Right atrium auricular region (tissue), 2 donors: Measurements from ENCODE around the gene FRMD4A. TPM values are rescaled to one million over a fixed set of nuclear protein-coding genes. Genes with fewer than 3 reads are reported as not detected.
"Not testable (repeated sequence)": the region's sequence is repeated elsewhere in the genome, so short reads cannot be mapped to it uniquely, and the experiment has no call there.

ENCODE experiments used
- DNase-seq: peaks from one replicate; pipeline ENCODE4 v3.0.0-alpha.2; 2019; ENCODE audit warnings: low spot score
- H3K27ac ChIP-seq, 2 donors: fragments of 200-600 bp; sonication (generic); 1 replicate in 1 of 2; 2 replicates in 1 of 2; pipeline ENCODE4 v1.5.1; 2016 to 2019
- H3K27me3 ChIP-seq, 2 donors: fragments of 200-600 bp; sonication (generic); one replicate each; pipeline versions ENCODE4 v1.5.1 to v1.6.0; 2017 to 2019
- H3K36me3 ChIP-seq: fragments of 200-600 bp; sonication (generic); one replicate; pipeline ENCODE4 v1.5.1; 2016
- H3K4me1 ChIP-seq, 2 donors: fragments of 200-600 bp; sonication (generic); one replicate each; pipeline versions ENCODE4 v1.5.1 to v1.6.0; 2017 to 2019
- H3K4me3 ChIP-seq, 2 donors: fragments of 200-600 bp; sonication (generic); 1 replicate in 1 of 2; 2 replicates in 1 of 2; pipeline ENCODE4 v1.5.1; 2017 to 2019; ENCODE audit warnings: mild to moderate bottlenecking in 1 of 2, moderate library complexity in 1 of 2
- H3K9me3 ChIP-seq, 2 donors: fragments of 200-600 bp; sonication (generic); one replicate each; pipeline ENCODE4 v1.5.1; 2019
- total RNA-seq, 2 donors: library from RNA; depleted of rRNA; stranded (reverse); fragments of >200 nt; gene quantifications; one replicate each; pipeline ENCODE4 v1.1.0, GENCODE V29; 2016
- TF ChIP-seq, protein P1 (sequence below), 2 donors: fragments of 200-600 bp; sonication (generic); IDR thresholded peaks; one replicate each; pipeline ENCODE4 v1.5.1; 2019; ENCODE audit warnings: antibody characterized with exemption in 2 of 2

Gene FRMD4A
- total RNA-seq, 2 donors from 2014 or later, result 15.9 to 22.9 TPM

DNA sequence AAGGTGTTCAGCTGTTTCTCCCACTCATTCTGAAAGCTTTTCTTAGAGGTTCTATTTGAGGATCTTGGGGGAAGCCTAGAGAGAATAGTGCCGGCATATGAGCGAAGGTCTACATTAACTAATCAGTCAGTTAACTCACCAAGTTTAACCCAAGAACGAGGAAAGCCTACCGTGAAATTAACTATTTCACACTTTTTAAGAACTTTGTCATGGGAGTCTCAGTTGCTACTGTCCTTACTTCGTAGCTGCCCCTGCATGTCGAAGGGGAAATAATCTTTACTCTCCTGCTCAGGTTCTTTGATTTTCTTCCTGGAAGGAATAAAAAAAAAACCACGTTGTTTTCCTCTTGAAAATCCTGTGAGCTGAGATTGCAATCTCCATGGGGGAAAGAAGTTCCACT lies 115.1 kb downstream of the FRMD4A start:
- Histone ChIP-seq H3K9me3 (no peaks in the 10 kb centered on the region), H3K4me3 (no peak overlapping the region), H3K4me1 (no peaks in the 10 kb centered on the region), H3K27ac (no peak overlapping the region), H3K36me3 (no peaks in the 10 kb centered on the region), H3K27me3 (no peaks in the 10 kb centered on the region)
- TF ChIP-seq, protein P1, sequence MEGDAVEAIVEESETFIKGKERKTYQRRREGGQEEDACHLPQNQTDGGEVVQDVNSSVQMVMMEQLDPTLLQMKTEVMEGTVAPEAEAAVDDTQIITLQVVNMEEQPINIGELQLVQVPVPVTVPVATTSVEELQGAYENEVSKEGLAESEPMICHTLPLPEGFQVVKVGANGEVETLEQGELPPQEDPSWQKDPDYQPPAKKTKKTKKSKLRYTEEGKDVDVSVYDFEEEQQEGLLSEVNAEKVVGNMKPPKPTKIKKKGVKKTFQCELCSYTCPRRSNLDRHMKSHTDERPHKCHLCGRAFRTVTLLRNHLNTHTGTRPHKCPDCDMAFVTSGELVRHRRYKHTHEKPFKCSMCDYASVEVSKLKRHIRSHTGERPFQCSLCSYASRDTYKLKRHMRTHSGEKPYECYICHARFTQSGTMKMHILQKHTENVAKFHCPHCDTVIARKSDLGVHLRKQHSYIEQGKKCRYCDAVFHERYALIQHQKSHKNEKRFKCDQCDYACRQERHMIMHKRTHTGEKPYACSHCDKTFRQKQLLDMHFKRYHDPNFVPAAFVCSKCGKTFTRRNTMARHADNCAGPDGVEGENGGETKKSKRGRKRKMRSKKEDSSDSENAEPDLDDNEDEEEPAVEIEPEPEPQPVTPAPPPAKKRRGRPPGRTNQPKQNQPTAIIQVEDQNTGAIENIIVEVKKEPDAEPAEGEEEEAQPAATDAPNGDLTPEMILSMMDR (IDR thresholded peaks at IDR 0.05), result no peak
- no peak for DNase-seq

DNA sequence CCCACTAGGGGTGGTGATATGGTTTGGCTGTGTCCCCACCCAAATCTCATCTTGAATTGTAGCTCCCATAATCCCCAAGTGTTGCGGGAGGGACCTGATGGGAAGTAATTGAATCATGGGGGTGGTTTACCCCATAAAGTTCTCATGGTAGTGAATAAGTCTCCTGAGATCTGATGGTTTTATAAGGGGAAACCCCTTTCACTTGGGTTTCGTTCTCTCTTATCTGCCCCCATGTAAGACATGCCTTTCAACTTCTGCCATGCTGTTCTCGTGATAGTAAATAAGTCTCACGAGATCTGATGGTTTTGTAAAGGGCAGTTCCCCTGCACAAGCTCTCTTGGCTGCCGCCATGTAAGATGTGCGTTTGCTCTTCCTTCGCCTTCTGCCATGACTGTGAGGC lies 117.0 kb downstream of the FRMD4A start:
- not testable (repeated sequence) for H3K9me3 ChIP-seq, H3K4me1 ChIP-seq, H3K4me3 ChIP-seq, H3K36me3 ChIP-seq, H3K27ac ChIP-seq, H3K27me3 ChIP-seq
- peak; percentile 16 for DNase-seq

DNA sequence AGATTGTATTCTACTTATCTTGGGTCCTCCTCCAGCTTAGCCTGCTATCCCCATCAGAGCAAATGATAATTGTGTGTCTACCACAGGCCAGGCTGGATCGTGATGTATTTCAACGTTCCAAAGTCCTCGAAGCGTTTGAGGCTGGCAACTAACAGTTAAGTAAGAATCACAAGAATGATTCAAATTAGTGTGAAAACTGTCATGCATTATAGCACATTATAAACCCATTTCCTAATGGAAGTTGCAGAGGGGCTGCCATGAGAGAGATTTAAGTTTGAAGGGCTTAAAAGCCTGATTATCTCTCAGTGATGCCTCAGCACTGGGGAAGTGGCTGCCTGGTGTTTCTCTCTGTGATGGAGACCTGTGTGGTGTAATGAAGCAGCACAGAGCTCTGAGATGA lies 119.1 kb downstream of the FRMD4A start:
- no peak overlapping the region for H3K4me3 ChIP-seq
- TF ChIP-seq, protein P1 (IDR thresholded peaks at IDR 0.05), result no peak

DNA sequence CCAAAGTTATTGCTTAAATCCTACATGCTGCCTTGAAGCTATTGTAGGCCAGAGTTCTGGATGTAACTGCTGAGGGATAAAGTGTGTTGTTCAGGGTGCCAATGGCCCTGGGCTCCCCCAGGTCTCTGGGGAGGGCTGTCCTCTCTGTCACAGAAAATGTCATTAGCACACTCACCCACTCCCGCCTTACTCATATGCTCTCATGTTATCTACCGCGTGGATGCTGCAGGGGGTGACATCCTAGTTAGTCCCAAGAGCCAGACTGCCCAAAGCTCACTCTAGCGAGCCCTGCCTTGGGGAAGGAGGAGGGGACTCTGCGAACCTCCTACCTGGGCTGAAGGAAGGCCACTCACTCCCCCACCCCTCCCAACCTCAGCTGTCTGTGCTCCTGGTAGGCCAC lies 122.5 kb downstream of the FRMD4A start:
- H3K9me3 ChIP-seq, result no peaks in the 10 kb centered on the region
- no peak for DNase-seq
- H3K4me1 ChIP-seq, result no peaks in the 10 kb centered on the region
- H3K36me3 ChIP-seq, result no peaks in the 10 kb centered on the region
- no peak overlapping the region for H3K27ac ChIP-seq
- H3K4me3 ChIP-seq, result no peak overlapping the region
- no peaks in the 10 kb centered on the region for H3K27me3 ChIP-seq
- TF ChIP-seq, protein P1 (IDR thresholded peaks at IDR 0.05), result no peak

More for the DNA sequence above, 119.1 kb downstream of the FRMD4A start:
- H3K4me1 ChIP-seq, result no peaks in the 10 kb centered on the region
- H3K27ac ChIP-seq, result no peak overlapping the region
- peak; percentile 18 for DNase-seq
- H3K36me3 ChIP-seq, result no peaks in the 10 kb centered on the region
- H3K27me3 ChIP-seq, result no peaks in the 10 kb centered on the region
- H3K9me3 ChIP-seq, result no peaks in the 10 kb centered on the region

DNA sequence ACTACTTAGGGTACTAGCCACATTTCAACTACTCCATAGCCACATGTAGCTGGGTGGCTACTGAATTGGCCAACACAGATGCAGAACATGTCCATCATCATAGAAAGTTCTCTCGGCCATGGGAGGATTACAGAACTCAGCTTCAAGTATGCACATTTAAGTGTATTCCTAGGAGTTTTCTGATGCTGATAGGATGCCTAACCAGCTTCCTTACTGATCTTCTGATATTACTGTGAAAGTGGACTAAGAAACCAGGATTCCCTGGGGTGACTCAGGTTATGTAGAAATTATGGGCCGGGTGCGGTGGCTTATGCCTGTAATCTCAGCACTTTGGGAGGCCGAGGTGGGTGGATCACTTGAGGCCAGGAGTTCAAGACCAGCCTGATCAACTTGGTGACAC lies 125.5 kb downstream of the FRMD4A start:
- no peak overlapping the region for H3K4me3 ChIP-seq
- H3K36me3 ChIP-seq, result no peaks in the 10 kb centered on the region
- no peaks in the 10 kb centered on the region for H3K4me1 ChIP-seq
- TF ChIP-seq, protein P1 (IDR thresholded peaks at IDR 0.05), result no peak
- no peaks in the 10 kb centered on the region for H3K9me3 ChIP-seq
- H3K27me3 ChIP-seq, result no peaks in the 10 kb centered on the region
- DNase-seq, result peak; percentile 26
- H3K27ac ChIP-seq, result no peak overlapping the region

DNA sequence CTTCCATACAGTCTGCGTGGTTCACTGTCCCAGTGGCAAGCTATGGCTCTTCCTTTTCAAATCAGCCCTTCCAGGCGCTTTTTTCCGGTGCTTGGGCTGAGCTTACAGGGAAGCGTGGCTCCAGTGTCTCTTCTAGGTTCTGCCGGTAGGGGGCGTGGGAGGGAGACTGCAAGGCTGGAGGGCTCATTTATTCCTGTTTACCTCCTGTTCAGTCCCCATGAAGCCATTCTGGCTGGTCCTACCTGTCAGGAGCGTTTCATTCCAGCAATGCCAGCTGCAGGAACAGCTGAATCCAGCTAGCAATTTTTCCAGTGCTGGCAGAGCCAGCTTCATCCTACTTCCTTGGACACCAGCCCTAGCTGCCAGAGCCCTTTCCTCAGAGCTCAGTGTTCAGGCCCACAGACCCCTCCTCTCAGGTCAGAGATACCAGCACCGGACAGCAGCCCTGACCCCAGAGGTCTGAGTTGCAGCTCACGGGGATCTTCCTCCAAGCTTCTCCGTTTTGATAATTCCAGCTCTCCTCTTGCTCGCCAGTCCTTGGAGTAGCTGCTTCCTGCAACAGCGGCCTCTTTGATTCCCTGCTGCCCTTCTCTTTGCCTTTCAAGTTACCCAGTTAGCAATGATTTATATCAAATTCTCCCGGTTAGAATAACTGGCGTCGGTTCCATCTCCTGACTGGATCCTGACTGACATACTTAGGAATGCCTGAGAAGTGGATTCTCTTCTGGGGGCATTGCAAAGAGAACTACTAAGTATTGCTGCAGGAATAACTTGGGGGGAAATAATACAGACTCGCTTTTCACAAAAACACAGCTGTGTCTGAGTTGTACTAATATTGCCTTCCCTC lies 129.8 kb downstream of the FRMD4A start:
- H3K27ac ChIP-seq, result no peak overlapping the region
- no peaks in the 10 kb centered on the region for H3K9me3 ChIP-seq
- no peaks in the 10 kb centered on the region for H3K27me3 ChIP-seq
- H3K4me3 ChIP-seq, result no peak overlapping the region
- TF ChIP-seq, protein P1 (IDR thresholded peaks at IDR 0.05), result peak in 1 of 2 donors; percentile 26
- DNase-seq, result no peak
- H3K4me1 ChIP-seq, result no peaks in the 10 kb centered on the region
- no peaks in the 10 kb centered on the region for H3K36me3 ChIP-seq

DNA sequence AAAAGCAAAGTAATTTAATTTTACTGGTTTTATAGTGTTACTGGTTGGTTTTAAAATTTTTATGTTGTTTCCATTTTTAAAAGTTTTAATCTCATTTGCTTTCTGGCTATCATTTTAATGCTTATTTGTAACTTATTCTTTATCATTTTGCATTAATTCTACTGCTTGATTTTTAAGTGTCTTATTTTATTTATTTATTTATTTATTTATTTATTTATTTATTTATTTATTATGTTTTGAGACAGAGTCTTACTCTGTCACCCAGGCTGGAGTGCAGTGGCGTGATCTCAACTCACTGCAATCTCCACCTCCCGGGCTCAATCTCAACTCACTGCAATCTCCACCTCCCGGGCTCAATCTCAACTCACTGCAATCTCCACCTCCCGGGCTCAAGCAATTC lies 131.6 kb downstream of the FRMD4A start:
- not testable (repeated sequence) for H3K4me1 ChIP-seq, DNase-seq, H3K27ac ChIP-seq, H3K9me3 ChIP-seq, H3K4me3 ChIP-seq, H3K36me3 ChIP-seq, H3K27me3 ChIP-seq
